CD14-positive monocyte (primary cell): ENCODE data around the gene PNKP. TPM values are rescaled to one million over a fixed set of nuclear protein-coding genes. Genes with fewer than 3 reads are reported as not detected.

ENCODE experiments used
- DNase-seq, 3 donors: peaks; one replicate each; pipeline ENCODE4 v3.0.0-alpha.2; 2011 to 2022
- H2AFZ ChIP-seq: 2 replicates; pipeline ENCODE4 v1.6.0; 2012; ENCODE audit warnings: mild to moderate bottlenecking, low read depth, low read length, inconsistent platforms; ENCODE audit not compliant: insufficient read depth, poor library complexity, severe bottlenecking
- H3K27ac ChIP-seq, 2 donors: 1 replicate in 1 of 2; 2 replicates in 1 of 2; pipeline ENCODE4 v1.5.1; 2012 to 2013; ENCODE audit warnings: low read length in 2 of 2, control low read depth in 1 of 2, inconsistent platforms in 1 of 2, low read depth in 1 of 2, mild to moderate bottlenecking in 1 of 2
- H3K27me3 ChIP-seq, 2 donors: one replicate each; pipeline versions ENCODE4 v1.6.0 to v1.6.1; 2011 to 2013; ENCODE audit warnings: low read length in 2 of 2; ENCODE audit not compliant: control insufficient read depth in 2 of 2, insufficient read depth in 2 of 2
- H3K36me3 ChIP-seq, 2 donors: replicated peaks in 1 of 2; 1 replicate in 1 of 2; 2 replicates in 1 of 2; pipeline versions ENCODE4 v1.5.1 to v1.6.1; 2012 to 2013; ENCODE audit warnings: low read length in 2 of 2, control low read depth in 1 of 2, inconsistent platforms in 1 of 2, mild to moderate bottlenecking in 1 of 2; ENCODE audit not compliant: insufficient read depth in 2 of 2, control insufficient read depth in 1 of 2
- H3K4me1 ChIP-seq, 2 donors: 1 replicate in 1 of 2; 2 replicates in 1 of 2; pipeline versions ENCODE4 v1.5.1 to v1.6.1; 2012 to 2013; ENCODE audit warnings: low read length in 2 of 2, control low read depth in 1 of 2, inconsistent platforms in 1 of 2, mild to moderate bottlenecking in 1 of 2, moderate library complexity in 1 of 2; ENCODE audit not compliant: insufficient read depth in 2 of 2, control insufficient read depth in 1 of 2
- H3K4me2 ChIP-seq: replicated peaks from 2 replicates; pipeline ENCODE3; 2012; ENCODE audit warnings: low read length, moderate library complexity, mild to moderate bottlenecking; ENCODE audit not compliant: poor library complexity, severe bottlenecking; ENCODE audit errors: extremely low read depth
- H3K4me3 ChIP-seq, 3 experiments: fragments of 200-600 bp in 1 of 3; sonication (generic) in 1 of 3; replicated peaks in 1 of 3; 1 replicate in 2 of 3; 2 replicates in 1 of 3; pipeline ENCODE4 v1.5.1; 2011 to 2013; ENCODE audit warnings: low read length in 3 of 3, mild to moderate bottlenecking in 3 of 3, control low read depth in 2 of 3, low read depth in 2 of 3, inconsistent platforms in 1 of 3, moderate library complexity in 1 of 3
- H3K79me2 ChIP-seq: 2 replicates; pipeline ENCODE4 v1.6.0; 2012; ENCODE audit warnings: mild to moderate bottlenecking, control low read depth, inconsistent platforms, low read length, moderate library complexity; ENCODE audit not compliant: insufficient read depth
- H3K9ac ChIP-seq: 2 replicates; pipeline ENCODE4 v1.6.0; 2017; ENCODE audit warnings: low read length, mild to moderate bottlenecking; ENCODE audit not compliant: insufficient read depth, poor library complexity, severe bottlenecking
- H3K9me3 ChIP-seq, 2 donors: replicated peaks in 1 of 2; 1 replicate in 1 of 2; 2 replicates in 1 of 2; pipeline versions ENCODE4 v1.5.1 to v1.6.1; 2012 to 2013; ENCODE audit warnings: low read length in 2 of 2, control low read depth in 1 of 2; ENCODE audit not compliant: control insufficient read depth in 1 of 2, insufficient read depth in 1 of 2
- H4K20me1 ChIP-seq: 2 replicates; pipeline ENCODE4 v1.6.0; 2012; ENCODE audit warnings: mild to moderate bottlenecking, low read length, control low read depth, moderate library complexity; ENCODE audit not compliant: insufficient read depth
- H3K27ac Mint-ChIP-seq, 7 donors: one replicate each; pipeline ENCODE4 v1.8.0; 2020; ENCODE audit warnings: mild to moderate bottlenecking in 7 of 7, mixed read lengths in 7 of 7, moderate library complexity in 6 of 7, inconsistent platforms in 2 of 7
- H3K27me3 Mint-ChIP-seq, 3 donors: one replicate each; pipeline ENCODE4 v1.8.0; 2021 to 2022; ENCODE audit warnings: low read depth in 3 of 3, mild to moderate bottlenecking in 3 of 3, mixed read lengths in 3 of 3, moderate library complexity in 3 of 3, inconsistent platforms in 1 of 3
- H3K36me3 Mint-ChIP-seq, 2 donors: one replicate each; pipeline ENCODE4 v1.8.0; 2020; ENCODE audit warnings: mixed read lengths in 2 of 2, inconsistent platforms in 1 of 2, mild to moderate bottlenecking in 1 of 2
- H3K4me1 Mint-ChIP-seq: one replicate; pipeline ENCODE4 v1.8.0; 2020; ENCODE audit warnings: mild to moderate bottlenecking, mixed read lengths
- H3K4me3 Mint-ChIP-seq, 2 donors: one replicate each; pipeline ENCODE4 v1.8.0; 2020; ENCODE audit warnings: mild to moderate bottlenecking in 2 of 2, mixed read lengths in 2 of 2, moderate library complexity in 1 of 2
- H3K9me3 Mint-ChIP-seq, 7 donors: one replicate each; pipeline ENCODE4 v1.8.0; 2020 to 2022; ENCODE audit warnings: mixed read lengths in 7 of 7, mild to moderate bottlenecking in 6 of 7, moderate library complexity in 6 of 7, inconsistent platforms in 2 of 7
- WGBS: methylation state at CpG from one replicate; pipeline ENCODE4 v1.1.5; 2013; ENCODE audit warnings: missing lambda C conversion rate; ENCODE audit not compliant: insufficient coverage; 5-methylcytosine and 5-hydroxymethylcytosine counted together
- intact Hi-C, 2 donors: fragments of 100-400 bp; cut with micrococcal nuclease; formaldehyde crosslinking; loops; one replicate each; pipeline versions ENCODE4 v1.15.0 to v1.15.1; 2023
- polyA plus RNA-seq, 3 donors: library from polyadenylated mRNA; depleted of rRNA in 1 of 3; unstranded in 2 of 3; stranded (reverse) in 1 of 3; fragments of 300-500 nt in 2 of 3; fragments of >200 nt in 1 of 3; fragmentation: Illumina TruSeq in 2 of 3; gene quantifications; 1 replicate in 2 of 3; 2 replicates in 1 of 3; pipeline ENCODE4 v1.2.3, GENCODE V29; 2012 to 2021
- TF ChIP-seq, protein P1 (sequence below): fragments of 200-600 bp; IDR thresholded peaks from one replicate; pipeline ENCODE4 v1.8.0; 2022; ENCODE audit warnings: antibody characterized with exemption, mild to moderate bottlenecking

Gene PNKP
- polyA plus RNA-seq, 3 donors: 23.0 to 88.6 (median 30.2) TPM

DNA sequence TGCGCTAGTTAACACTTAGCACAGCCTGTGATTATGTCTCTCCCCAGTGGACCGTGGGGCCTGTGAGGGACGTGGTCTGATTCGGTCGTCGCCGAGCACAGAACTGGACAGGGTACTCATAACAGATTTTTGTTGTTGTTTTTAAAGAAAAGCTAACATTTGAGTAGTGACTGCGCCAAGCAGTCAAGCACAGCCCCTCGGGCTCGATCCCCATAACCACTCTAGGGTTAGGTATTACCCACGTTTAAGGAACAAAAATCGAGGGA, 17.2 kb downstream of the PNKP start:
- Histone ChIP-seq H4K20me1 (peaks cover 34% of the 10 kb centered on the region), H3K36me3 (no peaks in the 10 kb centered on the region), H3K4me2 (peak overlapping the region; percentile 96), H2AFZ (peak overlapping the region; percentile 92), H3K4me3 (peak overlapping the region; percentile 14 to 99 (median 96)), H3K27me3 (peaks cover 7 to 12% of the 10 kb centered on the region in 2 donors), H3K9ac (no peak overlapping the region), H3K27ac (peak overlapping the region in 1 of 2 donors; percentile 97), H3K79me2 (peaks cover 20% of the 10 kb centered on the region), H3K4me1 (peaks cover 35 to 43% of the 10 kb centered on the region in 2 donors), H3K9me3 (peaks cover 4% of the 10 kb centered on the region in 2 donors)
- peak overlapping the region; percentile 73 to 99 (median 94) for H3K27ac Mint-ChIP-seq
- peaks cover 8 to 9% of the 10 kb centered on the region in 2 donors for H3K36me3 Mint-ChIP-seq
- WGBS: 59% methylated on average over 5 of the region's 12 CpGs
- peaks cover 14 to 17% (median 14%) of the 10 kb centered on the region in 3 donors for H3K27me3 Mint-ChIP-seq
- DNase-seq: no peak
- intact Hi-C loops: loop anchor here (2.0 to 5.0 kb wide), 3 partner anchors 17 to 33 kb away; partner anchors contain the start of genes MED25 (in 2 of the 2) and PNKP (in 1 of the 2)
- TF ChIP-seq, protein P1, sequence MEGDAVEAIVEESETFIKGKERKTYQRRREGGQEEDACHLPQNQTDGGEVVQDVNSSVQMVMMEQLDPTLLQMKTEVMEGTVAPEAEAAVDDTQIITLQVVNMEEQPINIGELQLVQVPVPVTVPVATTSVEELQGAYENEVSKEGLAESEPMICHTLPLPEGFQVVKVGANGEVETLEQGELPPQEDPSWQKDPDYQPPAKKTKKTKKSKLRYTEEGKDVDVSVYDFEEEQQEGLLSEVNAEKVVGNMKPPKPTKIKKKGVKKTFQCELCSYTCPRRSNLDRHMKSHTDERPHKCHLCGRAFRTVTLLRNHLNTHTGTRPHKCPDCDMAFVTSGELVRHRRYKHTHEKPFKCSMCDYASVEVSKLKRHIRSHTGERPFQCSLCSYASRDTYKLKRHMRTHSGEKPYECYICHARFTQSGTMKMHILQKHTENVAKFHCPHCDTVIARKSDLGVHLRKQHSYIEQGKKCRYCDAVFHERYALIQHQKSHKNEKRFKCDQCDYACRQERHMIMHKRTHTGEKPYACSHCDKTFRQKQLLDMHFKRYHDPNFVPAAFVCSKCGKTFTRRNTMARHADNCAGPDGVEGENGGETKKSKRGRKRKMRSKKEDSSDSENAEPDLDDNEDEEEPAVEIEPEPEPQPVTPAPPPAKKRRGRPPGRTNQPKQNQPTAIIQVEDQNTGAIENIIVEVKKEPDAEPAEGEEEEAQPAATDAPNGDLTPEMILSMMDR: no peak
- H3K9me3 Mint-ChIP-seq: peaks cover 4 to 11% (median 8%) of the 10 kb centered on the region in 7 donors
- peaks cover 44% of the 10 kb centered on the region for H3K4me1 Mint-ChIP-seq
- H3K4me3 Mint-ChIP-seq: peak overlapping the region; percentile 88 to 92

- H3K27ac Mint-ChIP-seq: peak overlapping the region in 6 of 7 donors; percentile 81 to 99 (median 92)
- TF ChIP-seq, protein P1: no peak
- peak overlapping the region in 1 of 2 donors; percentile 97 for H3K27ac ChIP-seq
- peaks cover 28% of the 10 kb centered on the region for H4K20me1 ChIP-seq
- peaks cover 20% of the 10 kb centered on the region for H3K79me2 ChIP-seq
- H3K9me3 Mint-ChIP-seq: peaks cover 4 to 11% (median 8%) of the 10 kb centered on the region in 7 donors
- peak overlapping the region; percentile 96 for H3K4me2 ChIP-seq
- H3K27me3 Mint-ChIP-seq: peaks cover 14 to 17% (median 14%) of the 10 kb centered on the region in 3 donors
- peak overlapping the region; percentile 92 for H2AFZ ChIP-seq
- WGBS: 94% methylated on average over 15 of the region's 15 CpGs
- H3K4me3 Mint-ChIP-seq: peak overlapping the region; percentile 88 to 92
- peaks cover 4% of the 10 kb centered on the region in 2 donors for H3K9me3 ChIP-seq
- peak overlapping the region in 1 of 3 experiments; percentile 99 for H3K4me3 ChIP-seq
- H3K27me3 ChIP-seq: peaks cover 7 to 12% of the 10 kb centered on the region in 2 donors
- H3K4me1 Mint-ChIP-seq: peaks cover 49% of the 10 kb centered on the region
- H3K36me3 Mint-ChIP-seq: peaks cover 8 to 9% of the 10 kb centered on the region in 2 donors
- no peak for DNase-seq
- no peak overlapping the region for H3K9ac ChIP-seq
- intact Hi-C loops: loop anchor here (2.0 to 5.0 kb wide), 3 partner anchors 17 to 32 kb away; partner anchors contain the start of genes MED25 (in 2 of the 2) and PNKP (in 1 of the 2)
- peaks cover 40 to 49% of the 10 kb centered on the region in 2 donors for H3K4me1 ChIP-seq
- H3K36me3 ChIP-seq: no peaks in the 10 kb centered on the region
Observed at GRCh38 chr19:49849433-49850220, 17.7 kb downstream of the PNKP start.
